ENCODE measurements around the gene GABRG3.

GRCh38 chr15:27495963-27496459 lies 525.0 kb downstream of the GABRG3 start:
- TF ChIP-seq TAF1 (IDR thresholded peaks at IDR 0.05; ENCODE audit: low read depth, low read length), result no peak
- TF ChIP-seq POLR2AphosphoS5 (IDR thresholded peaks at IDR 0.05; ENCODE audit: low read depth, low read length), result no peak
- TF ChIP-seq SPI1 (IDR thresholded peaks at IDR 0.05; ENCODE audit: low read depth, low read length), result no peak

Data from GM12891 (cell line).